GM18507 (cell line): Measurements from ENCODE around the gene FBXL7.

Experiments
- DNase-seq: peaks from one replicate; pipeline ENCODE4 v3.0.0; 2011; ENCODE audit warnings: low read depth; ENCODE audit not compliant: insufficient read length; ENCODE audit errors: extremely low spot score
- FAIRE-seq: peaks from 2 replicates; lab custom pipeline; 2011; peaks lifted over from hg19 to GRCh38; lab: Jason Lieb, UNC

FBXL7 gene

DNA sequence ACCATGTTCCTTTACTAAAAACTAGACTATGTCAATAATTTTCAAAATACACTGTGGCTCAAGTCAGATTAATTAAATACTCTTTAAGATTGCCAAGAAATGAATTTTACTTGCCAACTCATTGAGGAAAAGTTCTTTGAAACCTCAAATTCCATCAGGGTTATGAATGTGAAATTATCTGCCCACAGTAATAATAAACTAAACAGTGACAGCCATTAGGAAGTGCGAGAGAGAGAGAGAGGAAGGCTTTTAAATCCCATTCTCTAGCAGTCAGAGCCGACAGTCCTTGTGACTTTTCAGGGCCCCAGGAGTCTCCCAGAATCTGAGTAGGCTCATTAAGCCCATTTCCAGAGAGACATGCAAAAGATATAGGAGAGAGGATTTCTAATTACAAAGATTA lies 443.5 kb downstream of the FBXL7 start:
- no peak for FAIRE-seq

DNA sequence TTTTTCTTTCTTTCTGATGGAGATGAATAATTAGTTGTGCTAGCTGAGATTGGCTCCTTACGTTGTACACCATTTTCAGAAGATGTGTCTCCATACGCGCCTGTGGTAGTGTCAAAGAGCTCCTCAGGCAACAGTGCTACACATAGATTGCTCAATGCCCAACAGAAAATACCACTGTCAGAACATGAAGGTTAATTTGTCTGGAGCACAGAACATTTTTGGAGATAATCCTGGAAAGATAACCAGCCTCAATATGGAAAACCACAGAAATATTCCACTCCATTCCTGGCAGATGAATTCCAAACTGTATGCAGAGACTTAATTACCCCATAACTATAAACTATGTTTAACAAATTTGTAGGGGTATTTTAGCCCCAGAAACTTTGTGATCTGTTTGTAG lies 446.0 kb downstream of the FBXL7 start:
- DNase-seq (no peak), FAIRE-seq (no peak)

More for the DNA sequence above, 443.5 kb downstream of the FBXL7 start:
- DNase-seq = no peak

DNA sequence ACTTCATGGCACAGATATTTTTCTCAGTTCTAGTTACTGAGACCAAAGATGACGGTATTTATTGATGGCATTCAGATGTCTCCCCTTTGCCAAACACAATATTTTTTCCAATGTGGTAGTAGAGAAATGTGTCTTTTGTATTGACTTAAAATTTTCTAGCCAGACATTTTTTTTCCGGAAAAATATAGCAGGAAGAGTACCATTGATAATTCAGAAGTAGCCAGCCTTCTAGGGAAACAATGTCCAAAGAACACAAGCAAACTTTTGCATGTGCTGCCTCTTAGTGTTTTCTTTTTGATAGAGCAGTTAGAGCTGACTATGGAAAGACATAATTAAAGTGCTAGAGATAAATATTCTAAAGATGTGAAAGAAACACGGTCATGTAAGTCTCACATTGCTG lies 448.2 kb downstream of the FBXL7 start:
- FAIRE-seq = no peak

DNA sequence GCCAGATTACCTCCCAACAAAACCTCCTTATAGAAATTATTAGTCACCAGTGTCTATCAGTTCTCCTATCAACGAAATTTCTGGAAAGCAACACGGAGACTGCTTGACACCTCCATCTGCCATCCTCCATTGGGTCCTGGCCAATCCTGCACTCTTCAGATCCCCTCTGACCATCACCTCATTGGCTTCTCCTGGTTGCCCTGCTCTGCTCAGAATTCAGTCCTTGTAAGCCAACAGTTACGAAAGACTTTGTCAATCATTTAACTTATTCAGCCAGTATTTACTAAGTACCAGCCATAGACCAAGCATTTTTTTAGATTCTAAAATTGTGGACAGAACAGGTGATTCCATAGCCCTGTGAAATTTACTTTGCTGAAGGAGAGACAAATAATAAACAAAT lies 451.1 kb downstream of the FBXL7 start:
- DNase-seq (no peak), FAIRE-seq (no peak)

More for the DNA sequence above, 448.2 kb downstream of the FBXL7 start:
- no peak for DNase-seq

DNA sequence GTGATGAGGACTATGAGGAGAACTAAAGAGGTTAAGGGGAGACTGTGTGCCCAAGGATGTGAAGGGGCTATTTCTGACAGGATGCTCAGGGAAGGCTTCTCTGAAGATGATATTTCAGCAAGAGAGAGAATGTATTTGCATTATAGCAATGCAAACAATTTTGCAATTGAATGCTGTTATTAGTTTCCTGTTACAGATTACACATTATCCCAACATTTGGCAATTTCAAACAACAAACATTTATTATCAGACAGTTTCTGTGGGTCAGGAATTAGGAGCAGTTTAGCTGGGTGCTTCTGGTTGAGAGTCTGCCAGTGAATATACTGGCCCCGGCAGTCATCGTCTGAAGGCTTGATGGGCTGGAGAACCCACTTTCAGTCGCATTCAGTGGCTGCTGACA lies 451.6 kb downstream of the FBXL7 start:
- FAIRE-seq = no peak

DNA sequence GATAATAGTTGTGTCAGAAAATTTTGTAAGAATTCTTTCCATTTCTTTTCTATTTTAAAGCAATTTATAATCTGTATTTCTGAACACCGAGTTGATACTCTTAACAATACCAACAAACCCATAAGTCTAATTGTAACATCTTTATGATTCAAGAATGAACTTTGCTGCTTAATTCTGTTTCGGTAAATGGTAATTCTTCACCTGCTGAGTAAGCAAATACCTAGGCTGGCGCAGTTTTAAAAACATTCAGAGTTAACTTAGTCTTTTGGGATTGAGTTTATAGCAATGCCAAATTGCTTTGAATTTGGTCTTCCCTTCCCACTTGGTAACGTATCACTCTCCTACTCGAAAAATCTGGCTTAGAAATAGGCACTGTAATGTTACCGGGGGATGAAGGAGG lies 456.6 kb downstream of the FBXL7 start:
- no peak for FAIRE-seq
- DNase-seq = no peak

More for the DNA sequence above, 451.6 kb downstream of the FBXL7 start:
- no peak for DNase-seq

DNA sequence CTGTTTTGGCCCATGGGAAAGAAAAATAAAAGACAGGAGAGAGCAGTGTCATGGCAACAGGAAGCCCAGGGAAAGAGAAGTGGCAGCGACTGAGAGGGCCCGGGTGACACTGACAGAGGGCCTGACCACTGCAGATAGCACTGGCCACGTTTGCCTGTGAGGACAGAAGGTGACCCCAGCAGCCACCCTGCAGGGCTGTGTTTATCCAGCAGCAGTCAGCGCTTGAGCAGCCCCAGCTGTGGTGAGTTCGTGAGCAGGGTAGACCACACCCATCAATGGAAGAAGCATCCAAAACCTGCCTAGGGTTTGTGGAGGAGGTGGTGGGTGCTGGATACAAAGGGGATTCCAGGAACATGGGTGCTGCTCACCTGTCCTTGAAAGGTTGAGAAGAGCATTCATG lies 457.1 kb downstream of the FBXL7 start:
- no peak for FAIRE-seq

DNA sequence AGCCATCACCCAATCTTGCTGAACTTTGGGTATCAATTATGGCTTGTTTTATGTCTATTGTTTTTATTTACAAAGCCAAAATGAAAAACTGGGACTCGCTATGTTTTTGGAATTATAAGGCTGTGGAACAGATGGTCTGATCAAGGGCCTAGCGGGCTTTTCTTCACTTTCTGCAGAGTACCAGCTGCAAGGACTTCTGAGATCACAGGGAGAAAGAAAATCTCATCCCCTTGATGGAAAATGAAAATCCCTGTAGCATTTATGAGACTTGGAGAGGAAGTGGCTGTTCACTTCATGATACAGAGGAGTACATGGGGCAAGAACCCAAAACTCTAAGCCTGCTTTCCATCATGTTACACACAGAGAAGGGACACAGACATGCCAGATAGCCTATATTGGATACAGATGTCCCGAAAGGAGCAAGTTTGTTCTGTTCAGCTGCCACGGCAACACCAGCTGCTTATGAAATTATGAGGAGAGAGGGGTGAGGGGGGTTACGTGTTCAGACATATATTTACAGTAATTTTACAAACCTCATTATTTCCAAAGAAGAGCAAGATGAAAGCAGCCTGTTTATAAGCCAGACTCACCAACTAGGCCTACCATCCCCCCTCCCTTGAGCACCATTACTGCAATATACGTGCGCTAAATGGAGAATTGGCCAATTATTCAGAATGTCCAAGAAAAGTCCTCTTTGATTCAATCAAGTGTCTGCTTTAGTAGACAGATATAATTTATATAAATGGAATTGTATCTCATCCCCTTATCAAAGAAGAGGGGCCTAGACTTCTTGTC lies 459.6 kb downstream of the FBXL7 start:
- FAIRE-seq = no peak
- DNase-seq = no peak

More for the DNA sequence above, 457.1 kb downstream of the FBXL7 start:
- no peak for DNase-seq

DNA sequence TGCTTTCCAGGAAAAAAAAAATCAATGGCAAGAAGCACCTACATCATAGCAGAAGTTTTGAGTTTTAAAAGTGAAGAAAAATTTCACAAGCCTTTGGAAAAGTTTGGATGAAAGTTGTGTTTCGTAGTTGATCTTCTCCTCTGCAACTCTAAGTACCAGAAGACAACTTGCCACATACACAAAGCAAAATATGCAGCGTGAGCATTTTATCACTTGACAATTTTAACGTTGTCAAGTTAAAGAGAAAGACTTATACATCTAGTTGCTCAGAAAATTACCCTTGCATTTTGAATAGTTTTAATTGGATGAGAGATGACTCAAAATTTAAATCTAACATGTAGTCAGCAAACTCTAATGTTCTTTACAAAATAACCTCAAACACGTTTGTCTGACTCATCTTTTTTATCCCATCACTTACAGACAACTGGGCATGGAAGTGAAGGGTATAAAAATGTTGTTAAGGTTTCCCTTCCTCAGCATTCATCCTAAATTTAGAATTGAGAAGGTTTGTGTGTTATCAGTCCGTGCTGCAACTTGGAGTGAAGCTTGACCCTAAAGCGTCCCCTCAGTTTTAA lies 466.2 kb downstream of the FBXL7 start:
- DNase-seq (no peak), FAIRE-seq (no peak)

DNA sequence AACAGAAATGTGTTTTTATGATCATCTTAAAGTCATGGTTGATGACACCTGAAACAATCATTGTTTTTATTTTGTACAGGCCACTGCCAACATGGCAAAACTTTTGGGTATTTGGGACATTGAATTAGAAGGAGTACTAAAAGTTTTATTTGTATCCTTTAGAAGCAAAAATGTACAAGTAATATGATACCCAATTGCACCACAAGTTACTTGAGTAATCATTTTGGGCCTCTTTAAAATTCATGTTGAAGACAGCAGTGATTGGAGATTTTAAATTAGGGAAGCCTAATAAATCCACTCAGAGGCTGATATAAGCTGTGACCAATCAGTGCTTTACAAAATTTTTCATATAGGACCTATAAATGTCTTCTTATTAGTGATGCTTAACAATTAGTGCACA lies 466.7 kb downstream of the FBXL7 start:
- no peak for DNase-seq
- FAIRE-seq = no peak

DNA sequence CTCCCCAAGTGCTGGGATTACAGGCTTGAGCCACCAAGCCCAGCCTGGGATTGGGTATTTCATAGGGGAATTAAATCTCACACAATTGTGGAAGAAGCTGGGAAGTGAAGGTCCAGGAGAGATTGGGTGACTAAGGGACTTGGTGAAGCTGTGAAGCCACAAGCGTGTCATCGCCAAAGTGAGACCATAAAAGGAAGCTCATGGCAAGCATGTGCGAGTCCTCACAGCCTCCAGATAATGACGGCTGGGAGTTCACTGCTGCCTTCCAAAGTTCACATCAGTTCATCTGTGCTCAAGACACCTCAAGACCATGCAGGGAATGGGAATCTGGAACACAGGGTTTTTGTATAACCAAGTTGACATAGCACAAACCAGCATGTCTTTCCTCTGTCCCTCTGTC lies 469.0 kb downstream of the FBXL7 start:
- FAIRE-seq (no peak), DNase-seq (no peak)

DNA sequence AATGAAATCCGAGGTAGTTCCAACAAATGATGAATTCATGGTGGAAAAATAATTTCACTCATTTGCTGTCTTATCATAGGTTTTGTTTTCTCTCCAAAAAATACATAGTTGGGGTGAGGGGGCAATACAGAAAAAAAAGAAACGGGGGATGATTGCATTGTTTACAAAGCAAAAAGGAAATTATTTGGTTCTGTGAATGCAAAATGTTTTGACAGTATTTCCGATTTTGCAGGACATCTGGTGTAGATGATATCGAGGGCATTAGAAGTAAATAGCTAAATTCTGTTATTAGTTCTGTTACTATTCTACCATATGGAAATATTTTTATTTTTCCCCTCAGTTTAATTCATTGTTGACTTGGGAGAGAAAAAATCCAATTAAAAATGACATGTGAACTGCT lies 477.9 kb downstream of the FBXL7 start:
- DNase-seq (no peak), FAIRE-seq (no peak)

DNA sequence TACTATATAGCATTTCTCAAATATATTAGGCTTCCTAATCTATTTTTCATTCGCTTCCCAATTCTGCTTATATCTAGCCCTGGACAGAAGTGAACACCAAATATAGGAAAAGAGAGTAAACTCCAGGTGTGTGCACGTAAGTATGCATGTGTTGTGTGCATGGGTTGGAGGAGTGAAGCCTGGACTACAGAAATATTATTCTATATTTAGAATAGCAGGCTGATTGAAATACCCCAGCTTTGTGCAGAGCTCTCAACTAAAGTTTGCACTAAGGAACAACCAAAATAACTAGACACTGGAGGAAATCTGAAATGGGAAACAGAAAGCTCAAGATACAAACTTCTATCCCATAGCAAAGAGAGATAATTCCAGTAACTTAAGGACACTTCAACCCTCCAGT lies 480.9 kb downstream of the FBXL7 start:
- DNase-seq (no peak), FAIRE-seq (no peak)

DNA sequence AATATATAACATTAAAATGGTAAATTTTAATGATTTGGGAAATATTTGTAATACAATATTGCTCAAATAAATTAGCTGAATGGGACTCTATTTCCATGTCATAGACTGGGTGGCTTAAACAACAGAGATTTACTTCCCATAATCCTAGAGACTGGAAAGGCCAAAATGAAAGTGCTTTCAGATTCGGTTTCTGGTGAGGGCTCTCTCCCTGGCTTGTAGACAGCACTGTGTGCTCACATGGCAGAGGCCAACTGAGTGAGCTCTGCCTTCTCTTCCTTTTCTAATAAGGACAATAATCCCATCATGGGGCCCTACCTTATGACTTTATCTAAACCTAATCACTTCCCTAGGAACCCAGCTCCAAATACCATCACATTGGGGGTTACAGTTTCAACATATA lies 483.4 kb downstream of the FBXL7 start:
- DNase-seq (no peak), FAIRE-seq (no peak)
